Ramos (cell line): Measurements from ENCODE around the gene ASTN2.

ENCODE experiments used
- in situ Hi-C: fragments of 300-500 bp; cut with MboI; formaldehyde crosslinking; loops from one replicate; pipeline ENCODE4 v1.14.3; 2022; ENCODE audit warnings: low sequenced_read_pairs; ENCODE audit not compliant: unreplicated experiment

The ASTN2 gene

GRCh38 chr9:117044241-117044640 is 370.6 kb downstream of the ASTN2 start:
- in situ Hi-C loops, result no loop called here

GRCh38 chr9:117043159-117043558 is 371.7 kb downstream of the ASTN2 start:
- in situ Hi-C loops, result no loop called here

- in situ Hi-C loops, result no loop called here
Observed at GRCh38 chr9:117035546-117035945, 379.3 kb downstream of the ASTN2 start.

- in situ Hi-C loops, result no loop called here
Observed at GRCh38 chr9:117034866-117035265, 380.0 kb downstream of the ASTN2 start.

- in situ Hi-C loops, result no loop called here
Observed at GRCh38 chr9:117030254-117030768, 384.5 kb downstream of the ASTN2 start.

GRCh38 chr9:117029341-117029740 is 385.5 kb downstream of the ASTN2 start:
- in situ Hi-C loops, result no loop called here

- in situ Hi-C loops, result no loop called here
Observed at GRCh38 chr9:117028103-117028858, 386.6 kb downstream of the ASTN2 start.

GRCh38 chr9:117021906-117022305 is 393.0 kb downstream of the ASTN2 start:
- in situ Hi-C loops, result no loop called here

- in situ Hi-C loops, result no loop called here
Observed at GRCh38 chr9:117018966-117019617, 395.8 kb downstream of the ASTN2 start.

- in situ Hi-C loops, result no loop called here
Observed at GRCh38 chr9:117017414-117017985, 397.4 kb downstream of the ASTN2 start.

- in situ Hi-C loops, result no loop called here
Observed at GRCh38 chr9:117014061-117014460, 400.8 kb downstream of the ASTN2 start.

- in situ Hi-C loops, result no loop called here
Observed at GRCh38 chr9:117013440-117013995, 401.3 kb downstream of the ASTN2 start.

- in situ Hi-C loops, result no loop called here
Observed at GRCh38 chr9:117010061-117010460, 404.8 kb downstream of the ASTN2 start.

- in situ Hi-C loops, result no loop called here
Observed at GRCh38 chr9:117008876-117009275, 406.0 kb downstream of the ASTN2 start.

- in situ Hi-C loops, result no loop called here
Observed at GRCh38 chr9:117008461-117008860, 406.4 kb downstream of the ASTN2 start.

- in situ Hi-C loops, result no loop called here
Observed at GRCh38 chr9:117002686-117003085, 412.2 kb downstream of the ASTN2 start.

GRCh38 chr9:117000834-117001233 is 414.0 kb downstream of the ASTN2 start:
- in situ Hi-C loops, result no loop called here

GRCh38 chr9:117000196-117000723 is 414.6 kb downstream of the ASTN2 start:
- in situ Hi-C loops, result no loop called here

GRCh38 chr9:116998305-116998704 is 416.6 kb downstream of the ASTN2 start:
- in situ Hi-C loops, result no loop called here

GRCh38 chr9:116992865-116993264 is 422.0 kb downstream of the ASTN2 start:
- in situ Hi-C loops, result no loop called here

- in situ Hi-C loops, result no loop called here
Observed at GRCh38 chr9:116991051-116991450, 423.8 kb downstream of the ASTN2 start.
